ENCODE measurements around the gene HSPB6.

- TF ChIP-seq CTCF (conservative IDR thresholded peaks at IDR 0.05 in 1 of 2, IDR thresholded peaks at IDR 0.05 in 1 of 2; ENCODE audit: extremely low read depth in 1 of 2, insufficient read depth in 1 of 2, low read depth in 1 of 2, low read length in 2 of 2) (no peak), EZH2 (IDR thresholded peaks at IDR 0.05; ENCODE audit: borderline replicate concordance, low read length) (no peak)
Measured at GRCh38 chr19:35779033-35779432, 22.2 kb upstream of the HSPB6 start.

Data from mammary epithelial cell (primary cell).